Spinal cord (tissue), 10 donors: ENCODE data around the gene RAB3A. TPM values are rescaled to one million over a fixed set of nuclear protein-coding genes. Genes with fewer than 3 reads are reported as not detected.

Source experiments
- DNase-seq, 6 donors: peaks; one replicate each; pipeline versions ENCODE4 v3.0.0 to v3.0.0-alpha.2; 2013 to 2015; ENCODE audit warnings: low spot score in 6 of 6, low read depth in 4 of 6
- H3K27ac ChIP-seq: one replicate; pipeline ENCODE4 v1.5.1; 2013; ENCODE audit warnings: low read depth, low read length, control low read depth
- H3K27me3 ChIP-seq: one replicate; pipeline ENCODE4 v1.6.1; 2013; ENCODE audit warnings: low read length; ENCODE audit not compliant: control insufficient read depth, insufficient read depth
- H3K36me3 ChIP-seq: one replicate; pipeline ENCODE4 v1.6.1; 2013; ENCODE audit warnings: low read length; ENCODE audit not compliant: control insufficient read depth, insufficient read depth
- H3K4me1 ChIP-seq: one replicate; pipeline ENCODE4 v1.6.1; 2013; ENCODE audit warnings: low read length; ENCODE audit not compliant: control insufficient read depth, insufficient read depth
- H3K4me3 ChIP-seq: one replicate; pipeline ENCODE4 v1.5.1; 2013; ENCODE audit warnings: low read depth, low read length, control low read depth
- H3K9me3 ChIP-seq: one replicate; pipeline ENCODE4 v1.6.1; 2013; ENCODE audit warnings: low read length; ENCODE audit not compliant: control insufficient read depth, insufficient read depth
- WGBS: methylation state at CpG from one replicate; pipeline ENCODE4 v1.1.5; 2013; ENCODE audit warnings: missing lambda C conversion rate; ENCODE audit not compliant: insufficient coverage; 5-methylcytosine and 5-hydroxymethylcytosine counted together
- polyA plus RNA-seq, 2 donors: library from polyadenylated mRNA; unstranded; fragments of 120-200 nt; gene quantifications; one replicate each; pipeline ENCODE4 v1.2.1, GENCODE V29; 2013; ENCODE audit not compliant: insufficient read length in 2 of 2
- total RNA-seq, 2 donors: library from RNA; depleted of rRNA in 1 of 2; stranded (reverse); fragments of 120-200 nt in 1 of 2; fragments of >200 nt in 1 of 2; gene quantifications; one replicate each; pipeline versions ENCODE4 v1.2.3 to v1.2.4, GENCODE V29; 2013 to 2014
- donor health status: healthy.

Gene RAB3A
- total and polyA plus RNA-seq, 4 donors, result 26.7 to 342 (median 211) TPM

DNA sequence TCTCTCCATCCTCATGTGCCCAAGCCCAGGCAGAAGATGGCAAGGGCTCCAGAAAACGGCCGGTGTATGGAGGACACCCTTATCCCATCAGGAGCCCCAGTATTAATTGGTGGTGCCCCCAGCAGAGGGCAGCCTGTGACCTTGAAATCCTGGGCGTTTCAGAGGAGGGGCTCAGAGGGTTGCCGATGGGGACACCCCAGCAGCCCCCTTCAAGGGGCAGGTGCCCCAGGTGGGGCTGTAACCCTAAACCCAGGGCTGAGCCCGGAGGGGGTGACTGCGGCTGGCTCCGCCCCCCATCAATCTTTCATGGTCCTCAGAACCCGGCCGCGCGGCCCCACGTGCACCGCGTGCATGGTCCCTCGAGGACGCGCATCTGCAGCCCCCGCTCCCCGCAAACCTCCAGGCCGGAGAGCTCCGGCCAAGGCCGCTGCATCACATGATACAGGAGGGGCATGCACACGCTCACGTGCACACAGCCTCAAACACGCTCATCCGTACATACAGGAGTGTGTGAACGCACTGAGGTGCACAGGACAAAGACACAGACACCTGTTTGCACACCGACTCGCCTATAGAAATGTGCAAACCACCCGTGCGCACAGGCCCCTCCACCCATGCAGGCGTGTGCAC, 949 bp downstream of the RAB3A start:
- no peaks in the 10 kb centered on the region for H3K9me3 ChIP-seq
- peaks cover 40% of the 10 kb centered on the region for H3K36me3 ChIP-seq
- DNase-seq, result peak in 2 of 6 donors; percentile 59 to 63
- peak overlapping the region; percentile 92 for H3K4me3 ChIP-seq
- peaks cover 39% of the 10 kb centered on the region for H3K4me1 ChIP-seq
- H3K27ac ChIP-seq, result no peak overlapping the region
- H3K27me3 ChIP-seq, result no peaks in the 10 kb centered on the region
- WGBS, result 1% methylated on average over 32 of the region's 32 CpGs

DNA sequence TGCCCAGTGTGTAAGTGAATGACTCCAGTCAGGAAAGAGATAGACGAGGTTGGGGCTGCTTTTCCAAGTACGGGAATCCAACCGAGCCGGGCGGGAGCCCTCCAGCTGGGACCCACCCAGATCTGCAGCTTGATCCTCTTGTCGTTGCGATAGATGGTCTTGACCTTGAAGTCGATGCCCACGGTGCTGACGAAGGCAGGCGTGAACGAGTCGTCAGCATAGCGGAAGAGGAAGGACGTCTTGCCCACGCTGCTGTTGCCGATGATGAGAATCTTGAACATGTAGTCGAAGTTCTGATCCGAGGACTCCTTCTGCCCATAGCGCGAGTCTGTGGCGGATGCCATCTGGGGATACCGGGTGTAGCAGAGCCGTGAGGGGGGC, 1.5 kb downstream of the RAB3A start:
- Histone ChIP-seq H3K9me3 (no peaks in the 10 kb centered on the region), H3K27me3 (no peaks in the 10 kb centered on the region), H3K4me3 (peak overlapping the region; percentile 92), H3K36me3 (peaks cover 45% of the 10 kb centered on the region), H3K4me1 (peaks cover 39% of the 10 kb centered on the region), H3K27ac (no peak overlapping the region)
- 70% methylated on average over 24 of the region's 24 CpGs for WGBS
- DNase-seq, result no peak

DNA sequence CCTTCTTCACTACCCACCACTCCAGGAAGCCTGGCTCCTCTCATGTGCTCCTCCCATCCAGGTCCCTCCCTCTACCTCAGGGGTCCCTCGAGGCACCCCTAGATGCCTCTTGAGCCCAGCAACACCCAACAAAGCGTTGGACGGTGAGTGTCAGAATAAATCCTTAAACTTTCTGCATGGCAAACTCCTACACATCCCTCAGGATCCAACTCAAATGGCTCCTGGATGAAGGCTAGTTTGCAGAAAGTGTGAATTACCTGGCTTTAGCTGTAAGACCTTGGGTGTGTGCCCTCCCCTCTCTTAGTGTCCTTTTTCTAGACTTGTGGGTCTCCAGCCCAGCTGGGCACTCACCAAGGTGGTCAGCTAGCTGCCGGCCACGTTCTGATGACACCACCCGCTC, 5.5 kb downstream of the RAB3A start:
- peaks cover 69% of the 10 kb centered on the region for H3K36me3 ChIP-seq
- H3K27ac ChIP-seq, result no peak overlapping the region
- 95% methylated on average over 4 of the region's 6 CpGs for WGBS

DNA sequence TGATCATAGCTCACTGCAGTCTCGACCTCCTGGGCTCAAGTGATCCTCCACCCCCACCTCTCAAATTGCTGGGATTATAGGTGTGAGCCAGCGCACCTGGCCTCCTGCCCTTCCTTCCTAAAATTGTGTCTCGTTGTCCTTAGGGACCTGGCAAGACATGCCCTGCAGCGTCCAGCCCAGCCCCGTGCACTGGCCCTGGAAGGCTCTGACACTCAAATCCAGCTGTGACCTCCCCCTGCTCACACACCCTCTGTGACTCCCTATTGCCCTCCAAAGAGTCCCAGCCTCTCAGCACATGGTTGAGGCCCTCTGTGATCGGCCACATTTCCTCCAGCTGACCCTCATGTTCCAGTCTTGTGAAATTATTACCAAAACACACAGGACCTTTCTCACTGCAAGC, 5.9 kb downstream of the RAB3A start:
- Histone ChIP-seq H3K9me3 (no peaks in the 10 kb centered on the region), H3K27me3 (no peaks in the 10 kb centered on the region), H3K4me1 (peaks cover 27% of the 10 kb centered on the region), H3K4me3 (no peak overlapping the region), H3K36me3 (peaks cover 69% of the 10 kb centered on the region), H3K27ac (no peak overlapping the region)
- 90% methylated on average over 6 of the region's 6 CpGs for WGBS
- no peak for DNase-seq

More for the DNA sequence above, 5.5 kb downstream of the RAB3A start:
- no peaks in the 10 kb centered on the region for H3K27me3 ChIP-seq
- peaks cover 30% of the 10 kb centered on the region for H3K4me1 ChIP-seq
- H3K9me3 ChIP-seq, result no peaks in the 10 kb centered on the region
- DNase-seq, result no peak
- H3K4me3 ChIP-seq, result no peak overlapping the region

DNA sequence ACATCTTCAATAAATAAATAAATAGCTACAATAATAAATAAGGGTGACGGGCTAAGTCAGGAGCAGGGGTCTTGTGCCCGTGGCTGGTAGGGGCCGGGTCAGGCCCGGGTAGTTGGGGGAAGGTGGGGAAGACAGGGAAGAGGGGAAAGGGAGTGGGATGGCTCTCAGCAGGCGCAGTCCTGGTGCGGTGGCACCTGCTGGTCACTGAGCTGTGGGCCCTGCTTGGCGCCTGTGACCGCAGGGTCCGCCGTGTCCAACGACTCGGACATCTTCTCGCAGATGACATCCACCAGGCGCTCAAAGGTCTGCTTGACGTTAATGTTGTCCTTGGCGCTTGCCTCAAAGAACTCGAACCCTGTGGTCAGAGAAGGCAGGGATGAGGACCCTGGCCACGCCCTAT, 6.5 kb downstream of the RAB3A start:
- Histone ChIP-seq H3K9me3 (no peaks in the 10 kb centered on the region), H3K27me3 (no peaks in the 10 kb centered on the region), H3K27ac (no peak overlapping the region), H3K36me3 (peaks cover 67% of the 10 kb centered on the region), H3K4me3 (no peak overlapping the region), H3K4me1 (peaks cover 23% of the 10 kb centered on the region)
- WGBS, result 91% methylated on average over 17 of the region's 18 CpGs
- DNase-seq, result no peak

DNA sequence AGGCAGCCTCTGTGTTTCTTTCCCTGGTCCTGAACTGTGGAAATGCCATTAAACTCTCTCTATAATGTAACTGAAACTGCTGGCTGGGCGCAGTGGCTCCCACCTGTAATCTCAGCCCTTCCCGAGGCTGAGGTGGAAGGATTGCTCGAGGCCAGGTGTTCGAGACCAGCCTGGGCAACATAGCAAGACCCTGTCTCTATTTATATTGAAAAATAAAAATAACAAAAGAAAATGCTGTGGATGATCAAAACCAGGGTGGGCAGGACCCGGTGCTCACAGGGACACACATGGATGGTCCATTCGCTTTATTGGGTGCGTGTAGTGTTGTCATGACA, 7.4 kb downstream of the RAB3A start:
- no peaks in the 10 kb centered on the region for H3K9me3 ChIP-seq
- H3K36me3 ChIP-seq, result peaks cover 60% of the 10 kb centered on the region
- WGBS, result 100% methylated on average over 1 of the region's 7 CpGs
- DNase-seq, result no peak
- peaks cover 18% of the 10 kb centered on the region for H3K4me1 ChIP-seq
- no peak overlapping the region for H3K27ac ChIP-seq
- H3K4me3 ChIP-seq, result no peak overlapping the region
- no peaks in the 10 kb centered on the region for H3K27me3 ChIP-seq

DNA sequence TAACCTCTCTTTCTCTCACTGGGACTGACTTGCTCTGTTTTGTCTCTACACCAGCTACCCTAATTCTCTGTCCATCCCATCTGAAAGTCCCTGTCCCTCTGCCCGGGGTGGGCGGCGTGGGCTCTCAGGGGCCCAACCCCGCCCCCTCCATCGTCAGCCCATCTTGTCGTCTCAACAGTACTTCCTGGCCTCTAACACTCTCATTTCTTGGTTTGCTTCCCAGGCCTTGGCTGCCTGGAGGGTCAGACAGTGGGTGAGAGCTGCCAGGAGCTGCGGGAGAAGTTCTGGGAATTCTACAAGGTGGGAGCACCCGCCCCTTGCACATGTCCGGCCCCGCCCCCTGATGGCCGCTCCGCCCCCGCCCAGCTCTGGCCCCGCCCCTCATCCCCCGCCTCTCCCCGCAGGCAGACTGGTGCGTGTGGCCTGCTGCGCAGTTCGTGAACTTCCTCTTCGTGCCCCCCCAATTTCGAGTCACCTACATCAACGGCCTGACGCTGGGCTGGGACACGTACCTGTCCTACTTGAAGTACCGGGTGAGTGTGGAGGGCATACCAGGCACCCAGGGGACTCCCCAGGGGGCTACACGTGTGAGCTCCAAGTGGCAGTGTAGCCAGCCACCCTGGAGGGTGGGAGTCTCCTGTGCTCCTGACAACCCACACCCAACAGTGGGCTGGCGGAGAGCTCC, 9.1 kb downstream of the RAB3A start:
- Histone ChIP-seq H3K36me3 (peaks cover 47% of the 10 kb centered on the region), H3K9me3 (no peaks in the 10 kb centered on the region), H3K4me1 (peaks cover 18% of the 10 kb centered on the region), H3K4me3 (no peak overlapping the region), H3K27ac (no peak overlapping the region), H3K27me3 (no peaks in the 10 kb centered on the region)
- WGBS, result 45% methylated on average over 11 of the region's 27 CpGs
- peak in 1 of 6 donors; percentile 55 for DNase-seq

DNA sequence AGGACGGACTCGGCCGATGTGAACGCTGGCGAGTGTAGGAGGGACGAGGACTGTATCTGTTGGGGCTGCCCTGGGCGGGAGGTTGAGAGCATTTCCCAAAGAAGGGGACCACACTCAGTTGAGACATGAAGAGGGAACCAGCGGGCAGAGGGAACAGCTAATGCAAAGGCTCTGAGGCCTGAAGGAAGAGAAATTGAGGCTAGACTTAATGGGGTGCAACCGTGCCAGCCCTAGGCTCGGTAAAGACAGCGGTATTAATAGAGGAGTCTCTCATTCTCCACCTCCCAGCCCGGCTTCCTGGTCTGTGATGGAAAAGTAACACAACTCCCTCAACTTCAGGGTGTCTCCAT, 9.7 kb downstream of the RAB3A start:
- Histone ChIP-seq H3K4me3 (no peak overlapping the region), H3K9me3 (no peaks in the 10 kb centered on the region), H3K4me1 (peaks cover 18% of the 10 kb centered on the region), H3K27ac (no peak overlapping the region), H3K36me3 (peaks cover 42% of the 10 kb centered on the region), H3K27me3 (no peaks in the 10 kb centered on the region)
- 66% methylated on average over 8 of the region's 12 CpGs for WGBS
- DNase-seq, result no peak

DNA sequence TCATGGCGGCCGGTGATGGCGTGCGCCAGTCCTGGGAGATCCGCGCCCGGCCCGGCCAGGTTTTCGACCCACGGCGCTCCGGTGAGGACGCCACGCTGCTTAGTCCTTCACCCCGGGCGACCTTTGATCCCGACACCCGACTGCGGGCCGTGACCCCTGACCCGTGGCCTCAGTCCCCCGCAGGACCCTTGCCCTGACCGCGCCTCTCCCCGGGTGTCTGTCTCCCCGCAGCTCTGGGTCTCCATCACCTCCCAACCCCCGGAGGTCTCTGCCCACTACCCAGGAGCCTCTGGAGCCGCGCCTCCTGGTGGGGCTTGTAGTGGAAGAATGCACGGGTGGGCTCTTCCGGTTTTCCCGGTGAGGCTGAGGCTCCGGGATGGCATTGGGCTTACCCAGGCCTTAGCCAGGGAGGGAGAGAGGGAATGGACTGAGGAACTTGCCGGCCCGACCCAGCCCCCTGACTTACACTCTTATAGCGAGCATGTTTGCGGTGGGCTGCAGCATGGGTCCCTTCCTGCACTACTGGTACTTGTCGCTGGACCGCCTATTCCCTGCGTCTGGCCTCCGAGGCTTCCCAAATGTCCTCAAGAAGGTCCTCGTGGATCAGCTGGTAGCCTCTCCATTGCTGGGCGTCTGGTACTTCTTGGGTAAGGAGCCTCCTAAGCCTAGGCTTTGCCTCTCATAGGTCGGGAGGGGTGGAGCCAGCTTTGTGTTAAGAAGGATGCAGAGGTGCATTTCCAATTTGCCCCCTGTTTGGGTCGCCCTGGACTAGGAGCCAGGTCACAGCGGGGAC, 10.3 kb downstream of the RAB3A start:
- H3K4me1 ChIP-seq, result peaks cover 18% of the 10 kb centered on the region
- 3% methylated on average over 44 of the region's 46 CpGs for WGBS
- DNase-seq, result no peak
- peak overlapping the region; percentile 69 for H3K4me3 ChIP-seq
- no peaks in the 10 kb centered on the region for H3K9me3 ChIP-seq
- no peaks in the 10 kb centered on the region for H3K27me3 ChIP-seq
- H3K27ac ChIP-seq, result peak overlapping the region; percentile 80
- peaks cover 36% of the 10 kb centered on the region for H3K36me3 ChIP-seq
